ENCODE data around the gene NAV3.

NAV3 gene

GRCh38 chr12:78208092-78208491 lies 377.4 kb downstream of the NAV3 start:
- Mint-ChIP-seq H3K9me3 (peaks cover 21% of the 10 kb centered on the region), H3K27ac (no peak overlapping the region), H3K4me1 (no peaks in the 10 kb centered on the region), H3K36me3 (no peaks in the 10 kb centered on the region), H3K4me3 (no peak overlapping the region)
- ATAC-seq (no peak), DNase-seq (ENCODE audit: low spot score in 2 of 2) (no peak)

- Mint-ChIP-seq H3K4me1 (no peaks in the 10 kb centered on the region), H3K27ac (no peak overlapping the region), H3K9me3 (peaks cover 19% of the 10 kb centered on the region), H3K36me3 (no peaks in the 10 kb centered on the region), H3K4me3 (no peak overlapping the region)
- no peak for DNase-seq (ENCODE audit: low spot score in 2 of 2)
- no peak for ATAC-seq
Measured at GRCh38 chr12:78209846-78210505, 379.3 kb downstream of the NAV3 start.

- Mint-ChIP-seq H3K36me3 (no peaks in the 10 kb centered on the region), H3K4me1 (no peaks in the 10 kb centered on the region), H3K9me3 (peaks cover 19% of the 10 kb centered on the region)
Measured at GRCh38 chr12:78210506-78210860, 379.8 kb downstream of the NAV3 start.

GRCh38 chr12:78210894-78211302 lies 380.2 kb downstream of the NAV3 start:
- Mint-ChIP-seq H3K9me3 (peaks cover 19% of the 10 kb centered on the region), H3K27ac (no peak overlapping the region), H3K4me3 (no peak overlapping the region), H3K4me1 (no peaks in the 10 kb centered on the region), H3K36me3 (no peaks in the 10 kb centered on the region)
- DNase-seq (ENCODE audit: low spot score in 2 of 2) (no peak), ATAC-seq (no peak)

More at GRCh38 chr12:78210506-78210860, 379.8 kb downstream of the NAV3 start:
- Mint-ChIP-seq H3K27ac (no peak overlapping the region), H3K4me3 (no peak overlapping the region)
- ATAC-seq (no peak), DNase-seq (ENCODE audit: low spot score in 2 of 2) (no peak)

- ATAC-seq (no peak), DNase-seq (ENCODE audit: low spot score in 2 of 2) (no peak)
- no peak overlapping the region for H3K4me3 Mint-ChIP-seq
- peaks cover 11% of the 10 kb centered on the region for H3K9me3 Mint-ChIP-seq
- H3K27ac Mint-ChIP-seq = no peak overlapping the region
- no peaks in the 10 kb centered on the region for H3K4me1 Mint-ChIP-seq
- H3K36me3 Mint-ChIP-seq = no peaks in the 10 kb centered on the region
Measured at GRCh38 chr12:78220811-78221210, 390.1 kb downstream of the NAV3 start.

GRCh38 chr12:78224154-78224553 lies 393.5 kb downstream of the NAV3 start:
- Mint-ChIP-seq H3K4me3 (no peak overlapping the region), H3K27ac (no peak overlapping the region), H3K36me3 (no peaks in the 10 kb centered on the region), H3K9me3 (peaks cover 14% of the 10 kb centered on the region), H3K4me1 (no peaks in the 10 kb centered on the region)
- ATAC-seq (no peak), DNase-seq (ENCODE audit: low spot score in 2 of 2) (no peak)

- no peak for ATAC-seq
- no peak for DNase-seq (ENCODE audit: low spot score in 2 of 2)
- H3K9me3 Mint-ChIP-seq = peaks cover 14% of the 10 kb centered on the region
- no peak overlapping the region for H3K27ac Mint-ChIP-seq
- no peaks in the 10 kb centered on the region for H3K36me3 Mint-ChIP-seq
- no peaks in the 10 kb centered on the region for H3K4me1 Mint-ChIP-seq
- no peak overlapping the region for H3K4me3 Mint-ChIP-seq
Measured at GRCh38 chr12:78226763-78227162, 396.1 kb downstream of the NAV3 start.

- Mint-ChIP-seq H3K9me3 (peaks cover 13% of the 10 kb centered on the region), H3K36me3 (no peaks in the 10 kb centered on the region), H3K4me1 (no peaks in the 10 kb centered on the region), H3K27ac (no peak overlapping the region), H3K4me3 (no peak overlapping the region)
- DNase-seq (ENCODE audit: low spot score in 2 of 2) (no peak), ATAC-seq (no peak)
Measured at GRCh38 chr12:78229591-78230101, 399.0 kb downstream of the NAV3 start.

GRCh38 chr12:78232756-78233155 lies 402.1 kb downstream of the NAV3 start:
- H3K36me3 Mint-ChIP-seq = no peaks in the 10 kb centered on the region
- peaks cover 14% of the 10 kb centered on the region for H3K9me3 Mint-ChIP-seq
- H3K27ac Mint-ChIP-seq = no peak overlapping the region
- H3K4me1 Mint-ChIP-seq = no peaks in the 10 kb centered on the region
- H3K4me3 Mint-ChIP-seq = no peak overlapping the region
- ATAC-seq = no peak
- DNase-seq (ENCODE audit: low spot score in 2 of 2) = no peak

GRCh38 chr12:78236264-78236663 lies 405.6 kb downstream of the NAV3 start:
- H3K4me1 Mint-ChIP-seq = no peaks in the 10 kb centered on the region
- ATAC-seq (no peak), DNase-seq (ENCODE audit: low spot score in 2 of 2) (no peak)
- no peak overlapping the region for H3K4me3 Mint-ChIP-seq
- no peaks in the 10 kb centered on the region for H3K36me3 Mint-ChIP-seq
- peaks cover 14% of the 10 kb centered on the region for H3K9me3 Mint-ChIP-seq
- H3K27ac Mint-ChIP-seq = no peak overlapping the region

- no peak for ATAC-seq
- Mint-ChIP-seq H3K27ac (no peak overlapping the region), H3K9me3 (peaks cover 22% of the 10 kb centered on the region), H3K4me3 (no peak overlapping the region), H3K36me3 (no peaks in the 10 kb centered on the region), H3K4me1 (no peaks in the 10 kb centered on the region)
- DNase-seq (ENCODE audit: low spot score in 2 of 2) = no peak
Measured at GRCh38 chr12:78239544-78239943, 408.9 kb downstream of the NAV3 start.

GRCh38 chr12:78240827-78241226 lies 410.1 kb downstream of the NAV3 start:
- Mint-ChIP-seq H3K4me1 (no peaks in the 10 kb centered on the region), H3K36me3 (no peaks in the 10 kb centered on the region), H3K4me3 (no peak overlapping the region), H3K9me3 (peaks cover 17% of the 10 kb centered on the region), H3K27ac (no peak overlapping the region)
- no peak for ATAC-seq
- DNase-seq (ENCODE audit: low spot score in 2 of 2) = no peak

- no peaks in the 10 kb centered on the region for H3K4me1 Mint-ChIP-seq
- H3K9me3 Mint-ChIP-seq = peaks cover 22% of the 10 kb centered on the region
- H3K27ac Mint-ChIP-seq = no peak overlapping the region
- no peaks in the 10 kb centered on the region for H3K36me3 Mint-ChIP-seq
- ATAC-seq (no peak), DNase-seq (ENCODE audit: low spot score in 2 of 2) (no peak)
- no peak overlapping the region for H3K4me3 Mint-ChIP-seq
Measured at GRCh38 chr12:78241446-78241845, 410.8 kb downstream of the NAV3 start.

- H3K36me3 Mint-ChIP-seq = no peaks in the 10 kb centered on the region
- peaks cover 31% of the 10 kb centered on the region for H3K9me3 Mint-ChIP-seq
- H3K4me1 Mint-ChIP-seq = no peaks in the 10 kb centered on the region
- ATAC-seq = no peak
- DNase-seq (ENCODE audit: low spot score in 2 of 2) = no peak
- H3K4me3 Mint-ChIP-seq = no peak overlapping the region
- no peak overlapping the region for H3K27ac Mint-ChIP-seq
Measured at GRCh38 chr12:78244916-78245507, 414.3 kb downstream of the NAV3 start.

- no peak for DNase-seq (ENCODE audit: low spot score in 2 of 2)
- Mint-ChIP-seq H3K4me1 (no peaks in the 10 kb centered on the region), H3K9me3 (peaks cover 21% of the 10 kb centered on the region), H3K4me3 (no peak overlapping the region), H3K27ac (no peak overlapping the region), H3K36me3 (no peaks in the 10 kb centered on the region)
- ATAC-seq = no peak
Measured at GRCh38 chr12:78248321-78248720, 417.6 kb downstream of the NAV3 start.

GRCh38 chr12:78249578-78249977 lies 418.9 kb downstream of the NAV3 start:
- no peak for ATAC-seq
- no peaks in the 10 kb centered on the region for H3K36me3 Mint-ChIP-seq

More at GRCh38 chr12:78249578-78249977, 418.9 kb downstream of the NAV3 start:
- H3K27ac Mint-ChIP-seq = no peak overlapping the region
- H3K4me1 Mint-ChIP-seq = no peaks in the 10 kb centered on the region
- peaks cover 24% of the 10 kb centered on the region for H3K9me3 Mint-ChIP-seq
- no peak overlapping the region for H3K4me3 Mint-ChIP-seq
- no peak for DNase-seq (ENCODE audit: low spot score in 2 of 2)
